ENCODE measurements around the gene TBX21. TPM values are rescaled to one million over a fixed set of nuclear protein-coding genes. Genes with fewer than 3 reads are reported as not detected.

TBX21 gene
- total RNA-seq, 4 donors from 2014 or later, result 0.80 TPM; not detected in 3

DNA sequence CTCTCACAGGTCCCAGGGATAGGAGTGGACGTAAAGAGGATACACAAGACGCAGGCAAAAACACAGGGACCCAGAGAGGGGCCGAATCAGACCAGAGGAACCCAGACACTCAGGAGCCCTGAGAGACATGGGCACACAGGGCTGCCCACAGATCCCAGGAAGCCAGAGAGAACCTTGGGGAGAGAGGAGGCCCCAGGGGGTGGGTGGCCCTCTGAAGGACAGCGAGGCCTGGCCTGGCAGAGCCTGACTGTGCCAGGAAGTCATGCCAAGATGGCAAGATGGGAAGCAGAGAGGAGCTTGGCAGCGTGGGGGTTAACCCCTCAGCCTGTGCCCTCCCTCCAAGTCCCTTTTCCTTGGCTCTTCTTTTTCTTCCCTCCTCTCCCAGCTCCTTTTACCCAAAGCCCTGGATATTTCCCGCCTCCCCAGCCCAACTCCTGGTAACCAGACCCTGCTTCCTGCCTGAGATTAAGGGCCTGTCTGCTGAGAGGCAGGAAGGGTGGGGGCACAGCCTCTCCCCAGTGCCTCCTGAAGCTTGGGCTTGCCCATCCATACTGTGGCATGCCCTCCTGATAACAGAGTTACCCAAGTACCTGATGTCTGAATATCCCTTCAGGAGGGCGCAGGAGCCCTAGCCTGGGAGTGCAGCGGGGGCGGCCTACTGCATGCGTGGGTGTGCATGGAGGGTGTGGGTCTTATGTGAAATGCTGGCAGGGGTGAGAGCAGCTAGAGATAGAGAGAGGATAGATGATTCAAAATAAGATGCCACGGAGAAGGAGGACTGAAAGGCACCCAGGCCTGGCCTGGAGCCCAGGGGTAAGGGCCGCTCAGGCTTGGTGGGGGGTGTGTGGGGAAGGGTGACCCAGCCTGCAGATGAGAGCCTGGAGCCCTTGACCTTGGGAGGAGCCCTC, 6.0 kb upstream of the TBX21 start:
- WGBS, result 84% methylated on average over 12 of the region's 12 CpGs
- H3K27me3 ChIP-seq, result peaks cover 57% of the 10 kb centered on the region
- no peaks in the 10 kb centered on the region for H3K9me3 ChIP-seq
- H3K27ac ChIP-seq, result no peak overlapping the region
- no peaks in the 10 kb centered on the region for H3K36me3 ChIP-seq
- H3K4me3 ChIP-seq, result no peak overlapping the region
- H3K4me1 ChIP-seq, result no peaks in the 10 kb centered on the region
- peak in 1 of 2 donors; percentile 35 for DNase-seq (ENCODE audit: low spot score in 2 of 2)
- TF ChIP-seq EP300 (IDR thresholded peaks at IDR 0.05) (no peak), POLR2AphosphoS5 (IDR thresholded peaks at IDR 0.05) (no peak), POLR2A (IDR thresholded peaks at IDR 0.05) (no peak)
- TF ChIP-seq, protein P1, sequence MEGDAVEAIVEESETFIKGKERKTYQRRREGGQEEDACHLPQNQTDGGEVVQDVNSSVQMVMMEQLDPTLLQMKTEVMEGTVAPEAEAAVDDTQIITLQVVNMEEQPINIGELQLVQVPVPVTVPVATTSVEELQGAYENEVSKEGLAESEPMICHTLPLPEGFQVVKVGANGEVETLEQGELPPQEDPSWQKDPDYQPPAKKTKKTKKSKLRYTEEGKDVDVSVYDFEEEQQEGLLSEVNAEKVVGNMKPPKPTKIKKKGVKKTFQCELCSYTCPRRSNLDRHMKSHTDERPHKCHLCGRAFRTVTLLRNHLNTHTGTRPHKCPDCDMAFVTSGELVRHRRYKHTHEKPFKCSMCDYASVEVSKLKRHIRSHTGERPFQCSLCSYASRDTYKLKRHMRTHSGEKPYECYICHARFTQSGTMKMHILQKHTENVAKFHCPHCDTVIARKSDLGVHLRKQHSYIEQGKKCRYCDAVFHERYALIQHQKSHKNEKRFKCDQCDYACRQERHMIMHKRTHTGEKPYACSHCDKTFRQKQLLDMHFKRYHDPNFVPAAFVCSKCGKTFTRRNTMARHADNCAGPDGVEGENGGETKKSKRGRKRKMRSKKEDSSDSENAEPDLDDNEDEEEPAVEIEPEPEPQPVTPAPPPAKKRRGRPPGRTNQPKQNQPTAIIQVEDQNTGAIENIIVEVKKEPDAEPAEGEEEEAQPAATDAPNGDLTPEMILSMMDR (IDR thresholded peaks at IDR 0.05), result no peak

DNA sequence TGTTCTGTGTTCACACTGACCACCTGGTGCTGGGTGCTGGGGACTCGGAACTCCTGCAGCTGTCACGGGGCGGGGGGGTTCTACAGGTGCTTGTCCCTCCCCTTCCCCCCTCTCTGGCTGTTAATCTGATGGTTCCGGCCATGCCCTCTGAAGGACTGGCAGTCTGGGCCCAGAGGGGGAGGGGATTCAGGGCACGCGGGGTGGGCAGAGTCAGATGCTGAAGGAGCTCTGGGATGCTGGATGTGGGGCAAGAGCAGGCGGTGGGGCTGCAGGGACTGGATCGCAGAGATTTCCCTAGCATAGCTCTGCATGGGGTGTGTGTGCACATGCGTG, 5.4 kb upstream of the TBX21 start:
- Histone ChIP-seq H3K36me3 (no peaks in the 10 kb centered on the region), H3K27me3 (peaks cover 57% of the 10 kb centered on the region), H3K4me3 (no peak overlapping the region), H3K9me3 (no peaks in the 10 kb centered on the region), H3K4me1 (no peaks in the 10 kb centered on the region), H3K27ac (no peak overlapping the region)
- TF ChIP-seq EP300 (IDR thresholded peaks at IDR 0.05) (no peak), POLR2AphosphoS5 (IDR thresholded peaks at IDR 0.05) (no peak), POLR2A (IDR thresholded peaks at IDR 0.05) (no peak)
- TF ChIP-seq, protein P1 (IDR thresholded peaks at IDR 0.05), result no peak
- 87% methylated on average over 8 of the region's 9 CpGs for WGBS
- peak in 1 of 2 donors; percentile 58 for DNase-seq (ENCODE audit: low spot score in 2 of 2)

DNA sequence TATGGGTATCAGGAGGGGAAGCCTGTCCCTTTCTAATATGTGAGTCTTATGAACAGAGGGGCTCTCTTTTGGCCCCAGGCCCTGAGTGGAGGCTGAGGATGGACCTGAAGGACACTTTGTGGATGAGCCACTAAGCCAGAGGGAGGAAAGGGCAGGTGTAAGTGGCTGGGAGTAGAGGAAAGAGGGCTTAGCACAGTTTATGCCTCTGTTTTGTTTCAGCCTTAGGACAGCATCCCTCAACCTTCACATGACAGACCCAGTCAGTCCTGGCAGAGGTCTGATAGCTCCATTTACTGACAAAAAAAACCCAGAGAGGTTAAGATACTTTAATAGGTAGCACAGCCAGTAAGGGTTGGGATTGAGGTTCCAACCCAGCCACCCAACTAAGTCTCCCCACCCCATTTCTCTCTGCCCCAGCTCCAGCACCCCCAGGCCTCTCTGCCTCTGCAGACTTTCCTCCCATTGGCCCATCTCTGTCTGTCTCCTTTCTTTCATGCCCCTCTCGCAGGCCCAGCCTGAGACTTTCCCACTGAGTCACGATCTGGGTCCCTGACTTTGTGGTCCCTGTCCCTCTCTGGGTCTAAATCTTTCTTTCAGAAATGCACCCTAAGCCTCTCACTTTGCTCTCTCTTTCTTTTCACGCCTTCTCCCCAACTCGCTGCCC, 4.7 kb upstream of the TBX21 start:
- H3K4me1 ChIP-seq, result peaks cover 5% of the 10 kb centered on the region
- H3K4me3 ChIP-seq, result no peak overlapping the region
- peak in 1 of 2 donors; percentile 17 for DNase-seq (ENCODE audit: low spot score in 2 of 2)
- no peaks in the 10 kb centered on the region for H3K9me3 ChIP-seq
- 88% methylated on average over 4 of the region's 4 CpGs for WGBS
- H3K27me3 ChIP-seq, result peaks cover 59% of the 10 kb centered on the region
- TF ChIP-seq, protein P1 (IDR thresholded peaks at IDR 0.05), result no peak
- no peak for TF ChIP-seq POLR2AphosphoS5 (IDR thresholded peaks at IDR 0.05)
- no peak for TF ChIP-seq EP300 (IDR thresholded peaks at IDR 0.05)
- no peak for TF ChIP-seq POLR2A (IDR thresholded peaks at IDR 0.05)
- no peaks in the 10 kb centered on the region for H3K36me3 ChIP-seq
- H3K27ac ChIP-seq, result no peak overlapping the region

DNA sequence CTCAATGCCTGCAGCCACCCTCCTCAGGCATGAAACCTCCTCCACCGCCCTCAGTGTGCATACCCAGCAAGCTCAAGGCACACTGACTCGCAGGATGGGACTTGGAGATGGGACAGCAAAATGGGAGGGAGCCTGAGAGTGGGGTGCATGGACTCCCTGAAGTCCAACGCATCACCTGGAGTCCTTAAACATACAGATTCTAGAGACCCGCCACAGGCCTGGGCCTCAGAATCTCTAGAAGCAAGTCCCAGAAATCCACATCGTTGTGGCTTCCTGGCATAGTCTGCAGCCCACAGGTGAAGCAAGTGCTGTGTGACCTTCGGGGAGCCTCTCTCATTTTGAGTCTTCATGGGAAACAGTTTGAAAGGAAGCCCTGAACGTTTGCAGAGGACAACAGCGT, 3.6 kb upstream of the TBX21 start:
- H3K4me3 ChIP-seq, result no peak overlapping the region
- no peaks in the 10 kb centered on the region for H3K36me3 ChIP-seq
- peaks cover 62% of the 10 kb centered on the region for H3K27me3 ChIP-seq
- TF ChIP-seq POLR2A (IDR thresholded peaks at IDR 0.05) (no peak), EP300 (IDR thresholded peaks at IDR 0.05) (no peak), POLR2AphosphoS5 (IDR thresholded peaks at IDR 0.05) (no peak)
- TF ChIP-seq, protein P1 (IDR thresholded peaks at IDR 0.05), result no peak
- H3K27ac ChIP-seq, result no peak overlapping the region
- WGBS, result 60% methylated on average over 8 of the region's 8 CpGs
- DNase-seq (ENCODE audit: low spot score in 2 of 2), result peak in 1 of 2 donors; percentile 32
- peaks cover 14% of the 10 kb centered on the region for H3K4me1 ChIP-seq
- H3K9me3 ChIP-seq, result no peaks in the 10 kb centered on the region

DNA sequence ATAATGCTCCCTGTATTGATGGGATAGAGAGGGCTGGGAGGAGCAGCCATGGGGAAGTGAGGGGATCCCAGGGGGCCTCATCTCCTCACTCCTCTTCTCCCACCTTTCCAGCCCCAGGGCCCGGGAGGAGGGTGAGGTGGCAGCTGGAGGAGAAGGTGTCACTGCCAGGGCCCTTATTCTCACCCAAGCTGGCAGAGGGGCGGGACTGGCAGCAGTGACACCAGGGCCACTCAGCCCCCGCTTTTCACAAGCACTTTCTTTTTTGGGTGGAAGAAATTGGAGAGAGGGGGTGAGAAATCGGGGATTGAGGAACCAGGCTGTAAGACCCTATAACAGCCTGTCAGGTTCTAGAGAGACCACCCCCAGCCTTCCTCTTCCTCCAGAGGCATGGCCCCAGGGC, 2.4 kb upstream of the TBX21 start:
- Histone ChIP-seq H3K4me3 (no peak overlapping the region), H3K27ac (no peak overlapping the region), H3K36me3 (no peaks in the 10 kb centered on the region), H3K9me3 (no peaks in the 10 kb centered on the region), H3K4me1 (peaks cover 14% of the 10 kb centered on the region), H3K27me3 (peaks cover 69% of the 10 kb centered on the region)
- WGBS, result 81% methylated on average over 4 of the region's 4 CpGs
- no peak for TF ChIP-seq POLR2AphosphoS5 (IDR thresholded peaks at IDR 0.05)
- no peak for TF ChIP-seq POLR2A (IDR thresholded peaks at IDR 0.05)
- TF ChIP-seq EP300 (IDR thresholded peaks at IDR 0.05), result no peak
- TF ChIP-seq, protein P1 (IDR thresholded peaks at IDR 0.05), result no peak
- DNase-seq (ENCODE audit: low spot score in 2 of 2), result peak in 1 of 2 donors; percentile 41

Measured in suprapubic skin (tissue), 4 donors.